H9 (cell line): ENCODE results near the gene RASGRF2. TPM values are rescaled to one million over a fixed set of nuclear protein-coding genes. Genes with fewer than 3 reads are reported as not detected.

ENCODE experiments used
- DNase-seq: peaks from one replicate; pipeline ENCODE4 v3.0.0-alpha.2; 2017
- H2AFZ ChIP-seq: one replicate; pipeline ENCODE4 v1.6.1; 2013; ENCODE audit warnings: mild to moderate bottlenecking, low read length, control low read depth, moderate library complexity
- H2AK5ac ChIP-seq: 2 replicates; pipeline ENCODE4 v1.6.1; 2013; ENCODE audit warnings: low read length, control low read depth, mixed read lengths; ENCODE audit not compliant: insufficient read length
- H2BK120ac ChIP-seq: one replicate; pipeline ENCODE4 v1.6.1; 2013; ENCODE audit warnings: low read depth, mild to moderate bottlenecking, low read length, control low read depth, inconsistent platforms; ENCODE audit not compliant: poor library complexity, severe bottlenecking
- H2BK12ac ChIP-seq: 2 replicates; pipeline ENCODE4 v1.6.1; 2013; ENCODE audit warnings: low read length, control low read depth, mixed read lengths, low read depth; ENCODE audit not compliant: insufficient read length
- H2BK15ac ChIP-seq: 2 replicates; pipeline ENCODE4 v1.6.1; 2013; ENCODE audit warnings: low read depth, low read length, control low read depth
- H2BK20ac ChIP-seq: one replicate; pipeline ENCODE4 v1.6.1; 2013; ENCODE audit warnings: low read depth, mild to moderate bottlenecking, low read length, control low read depth, inconsistent platforms; ENCODE audit not compliant: poor library complexity, severe bottlenecking
- H2BK5ac ChIP-seq: 2 replicates; pipeline ENCODE4 v1.6.1; 2013; ENCODE audit warnings: low read length, control low read depth, mixed read lengths; ENCODE audit not compliant: insufficient read length
- H3K14ac ChIP-seq: 2 replicates; pipeline ENCODE4 v1.6.1; 2013; ENCODE audit warnings: low read length, control low read depth; ENCODE audit not compliant: insufficient read depth
- H3K18ac ChIP-seq: 2 replicates; pipeline ENCODE4 v1.6.1; 2013; ENCODE audit warnings: low read depth, mild to moderate bottlenecking, mixed read lengths, low read length, control low read depth; ENCODE audit not compliant: insufficient read length
- H3K23ac ChIP-seq: 2 replicates; pipeline ENCODE4 v1.6.1; 2013; ENCODE audit warnings: low read length, control low read depth, mixed read lengths, low read depth; ENCODE audit not compliant: insufficient read length
- H3K23me2 ChIP-seq: 2 replicates; pipeline ENCODE4 v1.6.1; 2013; ENCODE audit warnings: low read depth, mild to moderate bottlenecking, mixed read lengths, low read length, control low read depth; ENCODE audit not compliant: insufficient read length, poor library complexity, severe bottlenecking
- H3K27ac ChIP-seq: 2 replicates; pipeline ENCODE4 v1.5.1; 2013; ENCODE audit warnings: low read length, control low read depth, mixed read lengths, low read depth; ENCODE audit not compliant: insufficient read length
- H3K27me3 ChIP-seq: 2 replicates; pipeline ENCODE4 v1.6.1; 2013; ENCODE audit warnings: low read length, control low read depth, inconsistent platforms; ENCODE audit not compliant: insufficient read depth
- H3K4ac ChIP-seq: 2 replicates; pipeline ENCODE4 v1.6.1; 2013; ENCODE audit warnings: low read depth, mild to moderate bottlenecking, control low read depth, inconsistent platforms, low read length, moderate library complexity
- H3K4me1 ChIP-seq: 2 replicates; pipeline ENCODE4 v1.6.1; 2013; ENCODE audit warnings: low read length, control low read depth, inconsistent platforms; ENCODE audit not compliant: insufficient read depth
- H3K4me2 ChIP-seq: 2 replicates; pipeline ENCODE4 v1.6.1; 2013; ENCODE audit warnings: low read length, control low read depth, mixed read lengths; ENCODE audit not compliant: insufficient read length, insufficient read depth
- H3K56ac ChIP-seq: 2 replicates; pipeline ENCODE4 v1.6.1; 2013; ENCODE audit warnings: low read depth, mild to moderate bottlenecking, mixed read lengths, low read length, control low read depth; ENCODE audit not compliant: insufficient read length
- H3K79me1 ChIP-seq: 2 replicates; pipeline ENCODE4 v1.6.1; 2013; ENCODE audit warnings: low read depth, mild to moderate bottlenecking, moderate library complexity, low read length, control low read depth, inconsistent platforms; ENCODE audit not compliant: insufficient read depth, poor library complexity, severe bottlenecking
- H3K79me2 ChIP-seq: 2 replicates; pipeline ENCODE4 v1.6.1; 2013; ENCODE audit warnings: low read length, control low read depth, inconsistent platforms; ENCODE audit not compliant: insufficient read depth
- H3K9ac ChIP-seq: 2 replicates; pipeline ENCODE4 v1.6.1; 2013; ENCODE audit warnings: low read length, control low read depth, mixed read lengths; ENCODE audit not compliant: insufficient read length; ENCODE audit errors: extremely low read depth
- H3K9me3 ChIP-seq: one replicate; pipeline ENCODE4 v1.6.1; 2013; ENCODE audit warnings: low read depth, low read length, inconsistent platforms; ENCODE audit not compliant: control insufficient read depth
- H3T11ph ChIP-seq: one replicate; pipeline ENCODE4 v1.6.1; 2013; ENCODE audit warnings: mild to moderate bottlenecking, low read length, control low read depth, inconsistent platforms
- H4K20me1 ChIP-seq: one replicate; pipeline ENCODE4 v1.6.1; 2013; ENCODE audit not compliant: control insufficient read depth, insufficient read length, insufficient read depth
- H4K5ac ChIP-seq: 2 replicates; pipeline ENCODE4 v1.6.1; 2013; ENCODE audit warnings: low read depth, mild to moderate bottlenecking, mixed read lengths, low read length, control low read depth; ENCODE audit not compliant: insufficient read length
- H4K8ac ChIP-seq: replicated peaks from 2 replicates; pipeline ENCODE4 v1.6.1; 2013; ENCODE audit warnings: low read length, control low read depth, mixed read lengths, low read depth; ENCODE audit not compliant: insufficient read length
- H4K91ac ChIP-seq: 2 replicates; pipeline ENCODE4 v1.6.1; 2013; ENCODE audit warnings: low read depth, mild to moderate bottlenecking, moderate library complexity, mixed read lengths, low read length, control low read depth; ENCODE audit not compliant: insufficient read length
- H3K27ac Mint-ChIP-seq, 3 experiments: 2 replicates in 2 of 3; 3 replicates in 1 of 3; pipeline ENCODE4 v1.8.0; 2020 to 2021; ENCODE audit warnings: mixed read lengths in 3 of 3, mild to moderate bottlenecking in 1 of 3, moderate library complexity in 1 of 3
- H3K27me3 Mint-ChIP-seq: 2 replicates; pipeline ENCODE4 v1.8.0; 2021; ENCODE audit warnings: low read depth, mild to moderate bottlenecking, moderate library complexity, mixed read lengths
- H3K36me3 Mint-ChIP-seq, 3 experiments: 2 replicates in 2 of 3; 3 replicates in 1 of 3; pipeline ENCODE4 v1.8.0; 2020 to 2021; ENCODE audit warnings: low read depth in 3 of 3, mixed read lengths in 3 of 3; ENCODE audit not compliant: insufficient read depth in 1 of 3
- H3K4me1 Mint-ChIP-seq, 2 experiments: 2 replicates each; pipeline ENCODE4 v1.8.0; 2020; ENCODE audit warnings: mixed read lengths in 2 of 2
- H3K4me3 Mint-ChIP-seq, 2 experiments: 2 replicates in 1 of 2; 3 replicates in 1 of 2; pipeline ENCODE4 v1.8.0; 2020 to 2021; ENCODE audit warnings: mild to moderate bottlenecking in 2 of 2, mixed read lengths in 2 of 2, moderate library complexity in 1 of 2
- H3K9me3 Mint-ChIP-seq, 2 experiments: 2 replicates in 1 of 2; 3 replicates in 1 of 2; pipeline ENCODE4 v1.8.0; 2020; ENCODE audit warnings: mild to moderate bottlenecking in 2 of 2, mixed read lengths in 2 of 2, moderate library complexity in 1 of 2
- WGBS: extraction: QIAGEN DNeasy Blood & Tissue Kit; methylation state at CpG from one replicate; pipeline ENCODE4 v1.1.7; 2013; ENCODE audit warnings: missing lambda C conversion rate, low lambda C conversion rate, mixed read lengths; ENCODE audit not compliant: insufficient read length; ENCODE audit errors: extremely low coverage; 5-methylcytosine and 5-hydroxymethylcytosine counted together
- total RNA-seq: library from RNA; stranded (reverse); gene quantifications from 2 replicates; pipeline ENCODE4 v1.2.1, GENCODE V29; 2021
- TF ChIP-seq, protein P1 (sequence below): fragments of 200-600 bp; sonication (generic); conservative IDR thresholded peaks from 3 replicates; pipeline ENCODE4 v1.8.0; 2021; ENCODE audit warnings: antibody characterized with exemption, mild to moderate bottlenecking

RASGRF2 gene
- total RNA-seq, 1 experiment from 2014 or later: 13.5 TPM

DNA sequence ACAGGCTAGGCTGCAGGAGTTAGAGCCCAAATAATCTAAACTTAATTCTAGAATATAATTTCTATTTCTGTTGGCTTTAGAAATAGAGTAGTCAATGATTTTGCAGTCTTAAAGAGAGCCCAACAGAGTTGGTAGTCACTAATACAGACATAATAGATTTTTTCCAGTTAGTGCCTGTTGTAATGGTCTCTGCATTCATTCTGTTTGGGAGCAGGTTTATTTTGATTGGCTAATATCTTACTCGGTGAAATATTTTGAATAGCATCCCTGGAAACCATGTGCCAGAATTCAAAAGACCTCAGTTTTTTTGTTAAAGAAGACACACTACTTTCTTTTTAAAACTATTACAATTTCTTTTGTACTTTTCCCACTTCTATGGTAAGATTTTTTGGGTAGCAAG lies 107.2 kb downstream of the RASGRF2 start:
- Histone ChIP-seq H4K91ac (no peak overlapping the region), H2BK20ac (no peak overlapping the region), H2BK5ac (no peak overlapping the region), H3K9ac (no peak overlapping the region), H4K5ac (no peak overlapping the region), H3K9me3 (no peaks in the 10 kb centered on the region), H3K4ac (no peak overlapping the region), H2BK120ac (no peak overlapping the region), H3K79me2 (no peaks in the 10 kb centered on the region), H2BK12ac (no peak overlapping the region), H3K27me3 (no peaks in the 10 kb centered on the region), H3T11ph (no peak overlapping the region), H3K23ac (no peak overlapping the region), H3K56ac (no peak overlapping the region), H3K18ac (no peak overlapping the region), H3K4me1 (no peaks in the 10 kb centered on the region; the same call in 1 of the 2 replicates), H4K20me1 (no peaks in the 10 kb centered on the region), H3K23me2 (no peaks in the 10 kb centered on the region), H2BK15ac (no peak overlapping the region), H4K8ac (no peak overlapping the region), H3K14ac (no peak overlapping the region), H2AK5ac (no peak overlapping the region), H3K79me1 (peaks cover 4% of the 10 kb centered on the region), H3K4me2 (no peak overlapping the region), H3K27ac (no peak overlapping the region), H2AFZ (no peak overlapping the region)
- no CpG with 5 or more reads among the region's 1 CpG for WGBS
- Mint-ChIP-seq H3K36me3 (peaks cover 0 to 4% (median 2%) of the 10 kb centered on the region in 3 experiments; a peak in 2 of 7 replicates), H3K9me3 (no peaks in the 10 kb centered on the region; a peak in 1 of 5 replicates), H3K4me1 (peaks cover 16 to 18% of the 10 kb centered on the region in 2 experiments), H3K27me3 (no peaks in the 10 kb centered on the region), H3K27ac (no peak overlapping the region), H3K4me3 (no peak overlapping the region)
- TF ChIP-seq, protein P1, sequence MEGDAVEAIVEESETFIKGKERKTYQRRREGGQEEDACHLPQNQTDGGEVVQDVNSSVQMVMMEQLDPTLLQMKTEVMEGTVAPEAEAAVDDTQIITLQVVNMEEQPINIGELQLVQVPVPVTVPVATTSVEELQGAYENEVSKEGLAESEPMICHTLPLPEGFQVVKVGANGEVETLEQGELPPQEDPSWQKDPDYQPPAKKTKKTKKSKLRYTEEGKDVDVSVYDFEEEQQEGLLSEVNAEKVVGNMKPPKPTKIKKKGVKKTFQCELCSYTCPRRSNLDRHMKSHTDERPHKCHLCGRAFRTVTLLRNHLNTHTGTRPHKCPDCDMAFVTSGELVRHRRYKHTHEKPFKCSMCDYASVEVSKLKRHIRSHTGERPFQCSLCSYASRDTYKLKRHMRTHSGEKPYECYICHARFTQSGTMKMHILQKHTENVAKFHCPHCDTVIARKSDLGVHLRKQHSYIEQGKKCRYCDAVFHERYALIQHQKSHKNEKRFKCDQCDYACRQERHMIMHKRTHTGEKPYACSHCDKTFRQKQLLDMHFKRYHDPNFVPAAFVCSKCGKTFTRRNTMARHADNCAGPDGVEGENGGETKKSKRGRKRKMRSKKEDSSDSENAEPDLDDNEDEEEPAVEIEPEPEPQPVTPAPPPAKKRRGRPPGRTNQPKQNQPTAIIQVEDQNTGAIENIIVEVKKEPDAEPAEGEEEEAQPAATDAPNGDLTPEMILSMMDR: no peak
- DNase-seq: no peak
